ACHN (cell line): ENCODE measurements around the gene OSBPL3.
"Not testable (repeated sequence)": the region's sequence is repeated elsewhere in the genome, so short reads cannot be mapped to it uniquely, and the experiment has no call there.

Experiments used
- DNase-seq: peaks from one replicate; pipeline ENCODE4 v3.0.0-alpha.2; 2015
- in situ Hi-C: cut with HindIII; loops from 2 replicates; pipeline ENCODE4 v1.10.0; 2017; ENCODE audit warnings: low sequenced_read_pairs, low pct_ligation_motif_present, low pct_unique_long_range_greater_than_20kb

OSBPL3 gene

GRCh38 chr7:24800073-24800472, 179.9 kb downstream of the OSBPL3 start:
- DNase-seq = no peak
- in situ Hi-C loops = loop anchor here (25.0 kb wide), 1 partner anchor 287 kb away; no protein-coding TSS in a partner anchor

- DNase-seq = no peak
- in situ Hi-C loops = no loop called here
These were observed 180.5 kb downstream of the OSBPL3 start for GRCh38 chr7:24799506-24799905.

DNA sequence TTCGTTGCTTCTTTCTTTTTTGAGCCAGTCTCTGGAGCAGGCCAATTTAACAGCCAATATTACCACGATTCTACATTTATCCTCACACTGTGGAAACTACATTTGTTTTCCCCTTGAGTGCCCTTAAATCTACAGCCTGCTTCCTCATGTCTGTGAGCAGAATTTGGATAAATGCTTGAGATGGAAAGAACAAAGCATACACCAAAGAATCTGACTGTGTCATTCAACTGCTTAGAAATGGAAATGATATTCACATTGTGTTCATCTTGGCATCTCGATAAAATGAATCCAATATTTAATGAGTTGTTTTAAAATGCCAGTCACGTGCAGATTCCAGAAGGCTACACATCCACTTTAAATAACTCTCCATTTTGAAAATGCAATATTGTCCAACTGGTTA, 181.7 kb downstream of the OSBPL3 start:
- no peak for DNase-seq
- in situ Hi-C loops = no loop called here

DNA sequence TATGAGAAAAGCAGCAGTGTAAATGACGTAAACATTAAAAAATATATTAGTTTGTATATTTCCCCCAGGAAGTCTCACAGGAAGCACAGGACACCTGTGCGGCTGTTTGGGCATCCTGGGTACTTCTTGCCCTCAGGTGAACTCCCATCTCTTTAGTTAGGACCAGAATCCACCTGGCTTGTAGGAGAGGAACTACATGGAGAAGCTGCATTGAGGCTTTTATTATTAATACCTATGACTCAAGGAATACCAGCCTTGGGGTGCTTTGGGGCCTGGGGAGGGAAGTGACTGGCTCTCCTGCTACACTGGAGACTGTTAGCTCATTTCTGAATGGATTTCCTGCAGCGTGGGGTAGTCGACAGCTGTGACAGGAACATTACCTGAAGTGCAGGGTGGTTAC, 182.7 kb downstream of the OSBPL3 start:
- in situ Hi-C loops = no loop called here

GRCh38 chr7:24795407-24795767, 184.6 kb downstream of the OSBPL3 start:
- no peak for DNase-seq
- in situ Hi-C loops = no loop called here

More for the DNA sequence above, 182.7 kb downstream of the OSBPL3 start:
- DNase-seq = no peak

GRCh38 chr7:24794751-24795406, 185.1 kb downstream of the OSBPL3 start:
- in situ Hi-C loops, DNase-seq: not testable (repeated sequence)

GRCh38 chr7:24793982-24794648, 185.9 kb downstream of the OSBPL3 start:
- in situ Hi-C loops = no loop called here

GRCh38 chr7:24788961-24789576, 190.9 kb downstream of the OSBPL3 start:
- in situ Hi-C loops = no loop called here
- no peak for DNase-seq

More at GRCh38 chr7:24793982-24794648, 185.9 kb downstream of the OSBPL3 start:
- no peak for DNase-seq

DNA sequence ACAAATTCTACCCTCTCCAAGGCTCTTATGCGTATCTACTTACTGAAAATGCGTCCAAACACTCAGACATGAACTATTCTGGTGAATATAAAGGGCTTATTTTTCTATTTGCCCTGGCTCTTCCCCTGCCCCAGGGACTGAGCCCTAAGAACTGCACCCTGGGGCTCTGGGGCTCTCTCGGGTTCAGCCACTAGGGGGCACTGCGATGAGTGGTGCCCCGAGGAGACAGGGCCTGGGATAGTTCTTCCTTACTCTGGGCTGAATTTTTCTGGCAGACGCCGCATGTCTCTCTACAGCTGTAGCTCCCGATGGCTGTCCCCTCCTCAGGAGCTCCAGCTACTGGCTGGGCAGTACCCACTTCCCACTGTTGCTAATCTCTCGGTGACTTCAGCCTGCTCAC, 191.9 kb downstream of the OSBPL3 start:
- no peak for DNase-seq
- in situ Hi-C loops = no loop called here

DNA sequence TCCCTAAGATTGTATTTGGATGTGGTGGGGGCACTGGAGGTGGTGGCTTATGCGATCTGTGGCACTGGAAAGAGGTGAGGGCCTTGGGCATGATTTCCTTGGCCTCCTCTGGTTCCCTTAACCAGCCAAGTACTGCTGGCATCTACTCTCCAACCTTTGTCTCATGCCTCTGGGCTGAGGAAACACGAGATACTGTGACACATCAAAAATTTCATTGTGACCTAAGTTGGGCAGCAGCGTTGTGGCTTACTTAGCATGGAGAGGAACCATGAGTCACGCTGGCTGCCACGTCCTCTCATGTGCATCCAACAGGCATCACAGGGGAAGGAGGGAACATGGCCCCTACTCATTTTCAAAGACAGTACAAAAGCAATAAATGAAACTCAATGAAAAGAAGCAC, 193.0 kb downstream of the OSBPL3 start:
- in situ Hi-C loops = no loop called here
- peak; percentile 99 for DNase-seq

DNA sequence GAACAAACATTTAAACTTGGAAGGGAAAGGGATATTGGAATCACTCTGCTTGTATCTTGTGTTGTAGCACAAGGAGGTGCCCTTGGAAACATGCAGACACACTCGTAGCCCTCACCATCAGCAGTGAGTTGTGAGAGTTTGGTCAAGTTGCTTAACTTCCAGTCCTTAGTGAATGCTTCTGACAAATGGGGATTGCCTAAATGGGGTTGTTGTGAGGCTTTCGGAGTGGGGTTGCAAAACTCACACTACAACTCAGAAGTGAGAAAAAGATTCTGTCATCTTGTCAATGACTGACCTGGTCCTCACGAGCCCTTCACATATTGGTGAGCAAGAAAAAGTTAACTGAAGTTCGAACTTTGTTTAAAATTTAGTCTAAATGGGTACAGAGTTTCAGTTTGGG, 193.7 kb downstream of the OSBPL3 start:
- in situ Hi-C loops = no loop called here

DNA sequence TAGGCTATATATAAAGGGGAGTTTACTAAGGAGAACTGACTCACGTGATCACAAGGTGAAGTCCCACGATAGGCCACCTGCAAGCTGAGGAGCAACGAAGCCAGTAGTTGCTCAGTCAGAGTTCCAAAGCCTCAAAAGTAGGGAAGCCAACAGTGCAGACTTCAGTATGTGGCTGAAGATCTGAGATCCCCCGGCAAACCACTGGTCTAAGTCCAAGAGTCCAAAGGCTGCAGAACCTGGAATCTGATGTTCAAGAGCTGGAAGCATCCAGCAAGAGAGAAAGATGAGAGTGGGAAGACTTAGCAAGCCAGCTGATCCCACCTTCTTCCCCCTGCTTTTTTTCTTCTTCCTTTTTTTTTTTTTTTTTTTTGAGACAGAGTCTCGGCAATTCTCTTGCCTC, 195.7 kb downstream of the OSBPL3 start:
- no peak for DNase-seq
- in situ Hi-C loops = no loop called here

More for the DNA sequence above, 193.7 kb downstream of the OSBPL3 start:
- DNase-seq = no peak

- in situ Hi-C loops = no loop called here
- DNase-seq = no peak
These were observed 196.3 kb downstream of the OSBPL3 start for GRCh38 chr7:24783698-24784097.

DNA sequence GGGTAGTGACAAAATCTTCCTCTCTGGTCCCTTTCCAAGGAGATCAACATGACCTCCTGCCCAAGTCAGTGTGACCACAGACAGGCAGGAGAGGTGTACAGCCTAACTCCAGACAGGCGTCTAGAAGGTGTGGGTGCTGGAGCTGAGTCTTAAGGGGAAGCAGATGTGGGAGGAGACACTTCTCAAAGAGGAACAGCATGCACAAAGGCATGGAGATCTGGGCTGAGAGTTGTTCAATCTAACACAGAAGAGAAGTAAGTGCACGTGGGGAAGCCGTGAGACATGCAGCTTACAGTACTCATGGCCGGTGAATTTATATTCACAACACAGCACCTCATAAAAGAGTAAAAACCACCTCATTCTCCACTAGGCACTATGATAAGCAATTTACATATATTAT, 198.9 kb downstream of the OSBPL3 start:
- no peak for DNase-seq
- in situ Hi-C loops = no loop called here

- no peak for DNase-seq
These were observed 200.7 kb downstream of the OSBPL3 start for GRCh38 chr7:24779283-24779655.

DNA sequence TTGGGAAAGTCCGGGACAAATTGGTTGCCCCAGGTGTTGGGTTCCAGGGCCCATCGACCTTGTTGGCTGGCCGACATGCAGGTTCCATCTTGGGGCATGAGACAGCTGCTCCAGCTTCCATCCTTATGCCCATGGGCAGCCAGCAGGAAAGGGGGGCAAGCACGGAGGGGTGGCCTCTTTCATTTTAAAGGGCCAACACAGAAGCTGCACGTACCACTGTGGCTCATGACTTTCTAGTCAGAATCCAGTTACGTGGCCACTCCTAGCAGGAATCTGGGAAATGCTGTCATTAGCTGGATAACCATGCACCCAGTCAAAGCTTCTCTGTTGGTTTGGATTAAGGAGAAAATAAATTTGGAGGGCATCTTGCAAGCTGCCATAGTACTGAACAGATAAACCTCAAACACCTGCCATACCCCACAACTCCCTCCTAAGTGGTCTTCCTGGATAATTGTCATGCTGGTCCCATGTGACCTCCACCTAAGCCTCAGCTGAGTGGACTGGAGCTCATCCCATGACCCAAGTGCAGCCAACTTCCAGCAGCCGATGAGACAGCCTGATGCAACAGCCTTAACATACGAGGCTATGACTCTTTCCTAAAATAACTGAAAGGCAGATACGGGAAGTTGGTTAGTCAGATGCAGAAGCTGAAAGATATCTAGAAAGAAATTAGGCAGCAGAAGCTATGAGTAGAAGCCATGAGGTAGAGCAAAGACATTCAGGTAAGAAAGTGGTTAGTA, 201.3 kb downstream of the OSBPL3 start:
- in situ Hi-C loops = no loop called here
- peak; percentile 33 for DNase-seq

More at GRCh38 chr7:24779283-24779655, 200.7 kb downstream of the OSBPL3 start:
- in situ Hi-C loops = no loop called here

- in situ Hi-C loops = no loop called here
- DNase-seq = no peak
These were observed 202.2 kb downstream of the OSBPL3 start for GRCh38 chr7:24777806-24778205.

DNA sequence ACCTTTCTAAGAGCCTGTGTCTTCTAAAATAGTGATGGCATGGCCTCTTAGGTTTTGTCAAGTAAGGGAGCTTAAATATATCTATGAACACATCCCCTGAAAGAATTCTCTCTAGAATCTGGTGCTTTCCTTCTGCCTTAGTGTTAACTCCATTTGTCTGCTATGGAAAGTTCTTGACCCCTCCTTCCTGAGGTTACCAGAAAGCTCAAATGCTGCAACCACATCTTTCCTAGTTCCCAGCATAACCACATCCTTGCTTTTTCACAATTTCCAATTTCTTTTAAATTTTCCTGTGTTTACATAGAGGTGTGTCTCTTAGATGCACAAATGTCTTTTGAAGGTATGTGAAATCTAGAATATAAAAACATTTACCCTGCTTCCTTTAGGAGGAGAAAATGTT, 206.3 kb downstream of the OSBPL3 start:
- no peak for DNase-seq
- in situ Hi-C loops = no loop called here

DNA sequence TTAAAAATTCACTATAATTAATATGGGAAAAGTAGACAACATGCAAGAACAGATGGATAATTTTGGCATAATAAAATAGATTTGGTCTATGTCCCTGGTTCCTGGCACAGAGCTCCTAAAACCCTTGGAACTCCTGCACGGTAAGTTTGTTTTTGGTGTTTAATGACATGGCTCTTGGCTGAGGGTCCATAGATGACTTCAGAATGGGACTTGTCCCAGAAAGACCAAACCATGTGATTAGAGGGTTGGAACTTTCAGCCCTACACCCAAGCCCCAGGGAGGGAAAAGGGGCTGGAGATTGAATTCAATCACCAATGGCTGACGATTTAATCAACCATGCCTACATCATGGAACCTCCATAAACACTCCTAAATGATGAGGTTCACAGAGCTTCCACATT, 210.1 kb downstream of the OSBPL3 start:
- no peak for DNase-seq
- in situ Hi-C loops = no loop called here
